Neutrophil (primary cell): ENCODE measurements around the gene OR51L1.

ENCODE experiments used
- H3K27ac ChIP-seq: fragments of 200-600 bp; sonication (generic); 2 replicates; pipeline ENCODE4 v1.5.1; 2016; ENCODE audit warnings: mild to moderate bottlenecking, moderate library complexity
- H3K27me3 ChIP-seq: fragments of 200-600 bp; sonication (generic); 2 replicates; pipeline ENCODE4 v1.6.0; 2016; ENCODE audit warnings: mild to moderate bottlenecking
- H3K36me3 ChIP-seq: fragments of 200-600 bp; sonication (generic); 2 replicates; pipeline ENCODE4 v1.5.1; 2017
- H3K4me1 ChIP-seq, 2 experiments: fragments of 200-600 bp in 1 of 2; sonication (generic) in 1 of 2; 1 replicate in 1 of 2; 2 replicates in 1 of 2; pipeline versions ENCODE4 v1.5.1 to v1.6.1; 2013 to 2016; ENCODE audit warnings: low read depth in 1 of 2, low read length in 1 of 2, mild to moderate bottlenecking in 1 of 2, moderate library complexity in 1 of 2; ENCODE audit not compliant: control insufficient read depth in 1 of 2, insufficient read depth in 1 of 2
- H3K4me3 ChIP-seq, 2 experiments: fragments of 200-600 bp in 1 of 2; sonication (generic) in 1 of 2; 1 replicate in 1 of 2; 2 replicates in 1 of 2; pipeline ENCODE4 v1.5.1; 2013 to 2016; ENCODE audit warnings: low read depth in 1 of 2, low read length in 1 of 2, mild to moderate bottlenecking in 1 of 2, moderate library complexity in 1 of 2
- H3K9me3 ChIP-seq: fragments of 200-600 bp; sonication (generic); 2 replicates; pipeline ENCODE4 v1.5.1; 2016
- CTCF ChIP-seq: fragments of 200-600 bp; sonication (generic); IDR thresholded peaks from 2 replicates; pipeline ENCODE4 v1.5.1; 2016; ENCODE audit warnings: antibody characterized with exemption

The OR51L1 gene

GRCh38 chr11:5046226-5046625 lies 51.6 kb downstream of the OR51L1 start, which contains the start of gene OR52J3:
OR52J3 (plus strand) TSS chr11:5046526; CDS start chr11:5046526, 0 bp downstream.
- no peak for TF ChIP-seq CTCF
- no peaks in the 10 kb centered on the region for H3K9me3 ChIP-seq
- H3K27me3 ChIP-seq, result no peaks in the 10 kb centered on the region
- no peaks in the 10 kb centered on the region for H3K4me1 ChIP-seq
- no peak within 1 kb of the TSS for H3K27ac ChIP-seq
- H3K4me3 ChIP-seq, result no peak within 1 kb of the TSS
- no peaks in the 10 kb centered on the region for H3K36me3 ChIP-seq

GRCh38 chr11:5046754-5047330 lies 52.2 kb downstream of the OR51L1 start:
- Histone ChIP-seq H3K27ac (no peak overlapping the region), H3K27me3 (no peaks in the 10 kb centered on the region), H3K4me1 (no peaks in the 10 kb centered on the region), H3K4me3 (no peak overlapping the region), H3K9me3 (no peaks in the 10 kb centered on the region), H3K36me3 (no peaks in the 10 kb centered on the region)
- no peak for TF ChIP-seq CTCF
